ENCODE data around the gene SUPT20H. TPM values are rescaled to one million over a fixed set of nuclear protein-coding genes. Genes with fewer than 3 reads are reported as not detected.
A peak's percentile ranks its signal among the peaks of the same experiment; 100 is the strongest.
"Not testable (repeated sequence)": the region's sequence is repeated elsewhere in the genome, so short reads cannot be mapped to it uniquely, and the experiment has no call there.

SUPT20H gene
- total RNA-seq, 2 experiments from 2014 or later, result 47.3 to 53.5 TPM

GRCh38 chr13:37087486-37087885 lies 28.0 kb upstream of the SUPT20H start:
- Mint-ChIP-seq H3K36me3 (no peaks in the 10 kb centered on the region), H3K9me3 (no peaks in the 10 kb centered on the region), H3K27me3 (no peaks in the 10 kb centered on the region), H3K4me3 (no peak overlapping the region), H3K4me1 (no peaks in the 10 kb centered on the region), H3K27ac (no peak overlapping the region)
- DNase-seq, result no peak

- Mint-ChIP-seq H3K36me3 (no peaks in the 10 kb centered on the region), H3K27ac (no peak overlapping the region), H3K4me1 (no peaks in the 10 kb centered on the region), H3K4me3 (no peak overlapping the region), H3K27me3 (no peaks in the 10 kb centered on the region), H3K9me3 (no peaks in the 10 kb centered on the region)
- DNase-seq, result no peak
These were observed 26.1 kb upstream of the SUPT20H start for GRCh38 chr13:37085606-37086005.

- no peak for DNase-seq
- Mint-ChIP-seq H3K4me1 (peaks cover 2% of the 10 kb centered on the region), H3K4me3 (no peak overlapping the region), H3K36me3 (no peaks in the 10 kb centered on the region), H3K27ac (no peak overlapping the region), H3K27me3 (no peaks in the 10 kb centered on the region), H3K9me3 (no peaks in the 10 kb centered on the region)
These were observed 17.3 kb upstream of the SUPT20H start for GRCh38 chr13:37076818-37077217.

DNA sequence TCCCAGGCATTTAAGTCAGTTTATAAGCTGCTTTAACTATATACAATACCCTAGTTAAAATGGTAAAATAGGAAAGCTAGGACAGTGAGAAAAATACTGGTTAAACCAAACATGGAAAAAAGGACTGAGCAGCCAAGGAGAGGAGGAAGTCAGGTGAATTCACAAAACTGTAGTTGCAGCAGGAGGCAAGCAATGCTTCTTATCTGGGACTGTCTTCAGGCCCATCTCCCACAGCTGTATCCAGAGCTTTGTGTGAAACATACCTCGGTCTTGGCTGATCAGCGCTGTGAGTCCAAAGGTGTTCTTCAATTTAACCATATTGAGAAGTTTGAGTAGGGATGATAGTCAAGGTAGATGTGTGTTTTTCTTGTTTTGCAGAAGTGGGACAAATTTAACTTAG lies 15.7 kb upstream of the SUPT20H start:
- Mint-ChIP-seq H3K36me3 (no peaks in the 10 kb centered on the region), H3K9me3 (no peaks in the 10 kb centered on the region), H3K4me3 (no peak overlapping the region), H3K27ac (no peak overlapping the region), H3K4me1 (peaks cover 2% of the 10 kb centered on the region), H3K27me3 (peaks cover 4% of the 10 kb centered on the region)
- no peak for DNase-seq

GRCh38 chr13:37074703-37075102 lies 15.2 kb upstream of the SUPT20H start:
- peaks cover 2% of the 10 kb centered on the region for H3K4me1 Mint-ChIP-seq
- H3K36me3 Mint-ChIP-seq, result no peaks in the 10 kb centered on the region
- peaks cover 4% of the 10 kb centered on the region for H3K27me3 Mint-ChIP-seq
- no peak overlapping the region for H3K4me3 Mint-ChIP-seq
- H3K27ac Mint-ChIP-seq, result no peak overlapping the region
- no peak for DNase-seq
- H3K9me3 Mint-ChIP-seq, result no peaks in the 10 kb centered on the region

DNA sequence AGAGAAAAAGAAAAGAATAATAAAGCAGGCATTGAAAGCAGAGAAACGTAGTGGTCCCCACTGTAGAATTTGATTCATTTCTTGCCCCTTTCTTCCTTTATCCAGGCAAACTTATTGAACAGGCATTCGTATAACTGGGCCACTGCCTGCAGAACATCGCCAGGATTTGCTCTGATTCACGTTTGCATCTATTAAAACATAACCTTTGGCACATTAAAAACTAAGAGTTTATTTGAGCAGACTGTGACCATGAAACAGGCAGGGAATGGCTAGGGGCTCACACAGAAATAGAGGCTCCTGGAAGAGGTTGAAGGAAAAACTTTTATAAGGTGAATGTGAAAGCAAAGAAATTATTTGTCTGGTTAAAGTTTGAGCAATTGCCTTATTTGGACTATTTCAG lies 12.5 kb upstream of the SUPT20H start:
- H3K9me3 Mint-ChIP-seq, result no peaks in the 10 kb centered on the region
- H3K27ac Mint-ChIP-seq, result no peak overlapping the region
- peaks cover 2% of the 10 kb centered on the region for H3K4me1 Mint-ChIP-seq
- H3K27me3 Mint-ChIP-seq, result peaks cover 4% of the 10 kb centered on the region
- H3K36me3 Mint-ChIP-seq, result no peaks in the 10 kb centered on the region
- DNase-seq, result no peak
- H3K4me3 Mint-ChIP-seq, result no peak overlapping the region

- Mint-ChIP-seq H3K4me3 (no peak overlapping the region), H3K36me3 (no peaks in the 10 kb centered on the region), H3K4me1 (peaks cover 2% of the 10 kb centered on the region), H3K27me3 (peaks cover 6% of the 10 kb centered on the region), H3K9me3 (no peaks in the 10 kb centered on the region), H3K27ac (no peak overlapping the region)
- DNase-seq, result no peak
These were observed 11.5 kb upstream of the SUPT20H start for GRCh38 chr13:37070956-37071355.

- Mint-ChIP-seq H3K4me3 (no peak overlapping the region), H3K27ac (no peak overlapping the region), H3K4me1 (peaks cover 2% of the 10 kb centered on the region), H3K9me3 (no peaks in the 10 kb centered on the region), H3K27me3 (peaks cover 6% of the 10 kb centered on the region), H3K36me3 (no peaks in the 10 kb centered on the region)
- DNase-seq, result no peak
These were observed 10.7 kb upstream of the SUPT20H start for GRCh38 chr13:37070145-37070695.

GRCh38 chr13:37069597-37070103 lies 10.2 kb upstream of the SUPT20H start:
- peaks cover 6% of the 10 kb centered on the region for H3K27me3 Mint-ChIP-seq
- no peak for DNase-seq
- H3K4me3 Mint-ChIP-seq, result no peak overlapping the region
- peaks cover 2% of the 10 kb centered on the region for H3K4me1 Mint-ChIP-seq
- no peaks in the 10 kb centered on the region for H3K36me3 Mint-ChIP-seq
- no peak overlapping the region for H3K27ac Mint-ChIP-seq
- H3K9me3 Mint-ChIP-seq, result no peaks in the 10 kb centered on the region

- H3K9me3 Mint-ChIP-seq, result no peaks in the 10 kb centered on the region
- no peak overlapping the region for H3K4me3 Mint-ChIP-seq
- peaks cover 6% of the 10 kb centered on the region for H3K27me3 Mint-ChIP-seq
- no peak for DNase-seq
- no peak overlapping the region for H3K27ac Mint-ChIP-seq
- no peaks in the 10 kb centered on the region for H3K4me1 Mint-ChIP-seq
- no peaks in the 10 kb centered on the region for H3K36me3 Mint-ChIP-seq
These were observed 9.5 kb upstream of the SUPT20H start for GRCh38 chr13:37068962-37069361.

- no peaks in the 10 kb centered on the region for H3K36me3 Mint-ChIP-seq
- H3K4me1 Mint-ChIP-seq, result no peaks in the 10 kb centered on the region
- H3K9me3 Mint-ChIP-seq, result no peaks in the 10 kb centered on the region
- peaks cover 6% of the 10 kb centered on the region for H3K27me3 Mint-ChIP-seq
- H3K4me3 Mint-ChIP-seq, result no peak overlapping the region
- H3K27ac Mint-ChIP-seq, result no peak overlapping the region
- DNase-seq, result no peak
These were observed 8.4 kb upstream of the SUPT20H start for GRCh38 chr13:37067874-37068273.

DNA sequence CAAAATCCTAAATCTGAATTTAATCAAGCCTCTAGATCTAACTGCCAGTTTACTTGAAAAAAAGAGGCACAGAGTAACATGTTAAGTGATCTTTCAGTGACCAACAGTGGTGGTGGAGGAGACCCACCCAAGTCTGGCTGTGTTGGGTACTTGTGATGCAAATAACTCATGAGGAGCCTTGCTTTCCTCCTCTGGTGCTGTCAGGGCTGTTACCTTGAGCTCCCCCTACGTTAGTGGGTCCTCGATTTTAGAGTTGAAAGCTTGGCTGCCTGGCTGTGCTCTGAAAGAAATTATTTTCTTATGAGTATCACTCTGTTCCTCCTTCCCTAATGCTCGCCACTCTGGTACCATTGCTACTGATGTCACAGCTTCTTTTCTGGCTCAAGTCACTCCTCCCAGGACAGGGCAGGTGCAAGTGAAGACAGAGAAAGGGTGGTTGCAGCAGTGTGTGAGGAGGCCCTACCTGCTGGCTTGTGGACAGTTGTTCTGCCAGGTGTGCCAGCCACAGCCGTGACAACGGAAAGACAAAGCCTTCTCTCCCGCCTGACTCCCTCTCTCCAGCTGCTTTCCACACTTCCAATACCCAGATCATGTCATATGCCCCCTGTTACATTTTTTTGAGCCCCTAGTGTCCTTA lies 6.5 kb upstream of the SUPT20H start:
- Mint-ChIP-seq H3K27me3 (peaks cover 6% of the 10 kb centered on the region), H3K4me1 (no peaks in the 10 kb centered on the region), H3K36me3 (no peaks in the 10 kb centered on the region), H3K4me3 (no peak overlapping the region), H3K9me3 (no peaks in the 10 kb centered on the region), H3K27ac (no peak overlapping the region)
- DNase-seq, result no peak

DNA sequence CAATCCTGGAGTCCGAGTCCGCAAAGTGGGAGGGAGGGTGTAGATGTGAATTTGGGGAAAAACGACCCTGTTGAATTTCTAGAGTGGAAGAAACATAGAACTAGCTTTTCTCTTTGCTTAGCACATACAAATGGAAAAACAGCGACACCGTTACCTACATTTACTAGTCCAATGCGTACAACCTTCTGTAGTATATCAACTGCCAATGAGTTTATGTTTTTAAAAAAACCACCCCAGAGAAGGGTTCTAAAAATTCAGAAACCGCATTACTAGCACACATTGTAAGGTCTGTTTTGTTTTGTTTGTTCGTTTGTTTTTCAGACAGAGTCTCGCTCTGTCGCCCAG lies 332 bp upstream of the SUPT20H start:
- peaks cover 32% of the 10 kb centered on the region for H3K36me3 Mint-ChIP-seq
- peaks cover 6% of the 10 kb centered on the region for H3K9me3 Mint-ChIP-seq
- peaks cover 12% of the 10 kb centered on the region for H3K4me1 Mint-ChIP-seq
- no peak for DNase-seq
- no peaks in the 10 kb centered on the region for H3K27me3 Mint-ChIP-seq
- peak overlapping the region; percentile 86 for H3K4me3 Mint-ChIP-seq
- H3K27ac Mint-ChIP-seq, result peak overlapping the region; percentile 96

DNA sequence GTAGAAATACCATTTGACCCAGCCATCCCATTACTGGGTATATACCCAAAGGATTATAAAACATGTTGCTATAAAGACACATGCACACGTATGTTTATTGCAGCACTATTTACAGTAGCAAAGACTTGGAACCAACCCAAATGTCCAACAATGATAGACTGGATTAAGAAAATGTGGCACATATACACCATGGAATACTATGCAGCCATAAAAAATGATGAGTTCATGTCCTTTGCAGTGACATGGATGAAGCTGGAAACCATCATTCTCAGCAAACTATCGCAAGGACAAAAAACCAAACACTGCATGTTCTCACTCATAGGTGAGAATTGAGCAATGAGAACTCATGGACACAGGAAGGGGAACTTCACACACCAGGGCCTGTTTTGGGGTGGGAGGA lies 3.3 kb downstream of the SUPT20H start:
- H3K4me1 Mint-ChIP-seq, result peaks cover 37% of the 10 kb centered on the region
- not testable (repeated sequence) for DNase-seq, H3K4me3 Mint-ChIP-seq, H3K9me3 Mint-ChIP-seq, H3K27me3 Mint-ChIP-seq, H3K27ac Mint-ChIP-seq
- peaks cover 66% of the 10 kb centered on the region for H3K36me3 Mint-ChIP-seq

GRCh38 chr13:37053111-37053510 lies 6.4 kb downstream of the SUPT20H start:
- H3K36me3 Mint-ChIP-seq, result peaks cover 61% of the 10 kb centered on the region

GRCh38 chr13:37049810-37050209 lies 9.7 kb downstream of the SUPT20H start:
- H3K27me3 Mint-ChIP-seq, result no peaks in the 10 kb centered on the region
- DNase-seq, result no peak
- H3K4me1 Mint-ChIP-seq, result peaks cover 30% of the 10 kb centered on the region
- peaks cover 3% of the 10 kb centered on the region for H3K9me3 Mint-ChIP-seq
- no peak overlapping the region for H3K27ac Mint-ChIP-seq
- no peak overlapping the region for H3K4me3 Mint-ChIP-seq
- H3K36me3 Mint-ChIP-seq, result peaks cover 38% of the 10 kb centered on the region

More at GRCh38 chr13:37053111-37053510, 6.4 kb downstream of the SUPT20H start:
- H3K4me3 Mint-ChIP-seq, H3K9me3 Mint-ChIP-seq, H3K27me3 Mint-ChIP-seq, H3K27ac Mint-ChIP-seq, DNase-seq: not testable (repeated sequence)
- H3K4me1 Mint-ChIP-seq, result peaks cover 32% of the 10 kb centered on the region
